Neural cell (in vitro differentiated cells): ENCODE results near the gene USP46. TPM values are rescaled to one million over a fixed set of nuclear protein-coding genes. Genes with fewer than 3 reads are reported as not detected.

ENCODE experiments used
- H2AFZ ChIP-seq: fragments of 200-600, 300-800 bp; sonication (generic), shearing (Covaris generic); 2 replicates; pipeline ENCODE4 v1.6.0; 2014; ENCODE audit warnings: low read depth, mild to moderate bottlenecking, antibody characterized with exemption, low read length, moderate library complexity
- H3F3A ChIP-seq: fragments of 200-600 bp; shearing (Covaris generic); 2 replicates; pipeline ENCODE4 v1.6.1; 2016; ENCODE audit warnings: mild to moderate bottlenecking, moderate library complexity, mixed read lengths, antibody characterized with exemption, low read length; ENCODE audit not compliant: insufficient read depth, poor library complexity, severe bottlenecking
- H3K27ac ChIP-seq: fragments of 200-600, 300-800 bp; sonication (generic), shearing (Covaris generic); 2 replicates; pipeline ENCODE4 v1.5.1; 2014; ENCODE audit warnings: mild to moderate bottlenecking, low read length, moderate library complexity
- H3K27me3 ChIP-seq: fragments of 300-800, 200-600 bp; sonication (generic), shearing (Covaris generic); 2 replicates; pipeline ENCODE4 v1.6.0; 2014; ENCODE audit warnings: mild to moderate bottlenecking, low read depth, low read length, moderate library complexity; ENCODE audit not compliant: insufficient read depth
- H3K36me3 ChIP-seq: fragments of 300-800, 200-600 bp; sonication (generic), shearing (Covaris generic); 2 replicates; pipeline ENCODE4 v1.5.1; 2014; ENCODE audit warnings: mild to moderate bottlenecking, antibody characterized with exemption, low read length, moderate library complexity; ENCODE audit not compliant: insufficient read depth
- H3K4me2 ChIP-seq: fragments of 300-800, 200-600 bp; sonication (generic), shearing (Covaris generic); 2 replicates; pipeline ENCODE4 v1.6.0; 2014; ENCODE audit warnings: mild to moderate bottlenecking, low read length
- H3K4me3 ChIP-seq: fragments of 300-800, 200-600 bp; sonication (generic), shearing (Covaris generic); 2 replicates; pipeline ENCODE4 v1.5.1; 2014; ENCODE audit warnings: mild to moderate bottlenecking, low read length, moderate library complexity
- H3K79me2 ChIP-seq: fragments of 200-600 bp; shearing (Covaris generic); replicated peaks from 2 replicates; pipeline ENCODE4 v1.6.0; 2014; ENCODE audit warnings: mild to moderate bottlenecking, low read length, moderate library complexity; ENCODE audit not compliant: insufficient read depth
- H3K9ac ChIP-seq: fragments of 300-800, 200-600 bp; sonication (generic), shearing (Covaris generic); 2 replicates; pipeline ENCODE4 v1.6.1; 2016; ENCODE audit warnings: mild to moderate bottlenecking, low read length, mixed read lengths
- H3K9me2 ChIP-seq: fragments of 200-600 bp; shearing (Covaris generic); 2 replicates; pipeline ENCODE4 v1.6.1; 2016; ENCODE audit warnings: mild to moderate bottlenecking, low read length, mixed read lengths; ENCODE audit not compliant: insufficient read depth
- H3K9me3 ChIP-seq: fragments of 200-600, 300-800 bp; sonication (generic), shearing (Covaris generic); 2 replicates; pipeline ENCODE4 v1.6.1; 2016; ENCODE audit warnings: mild to moderate bottlenecking, mixed run types, low read length, moderate library complexity, mixed read lengths
- H4K20me1 ChIP-seq: fragments of 200-600 bp; shearing (Covaris generic); 2 replicates; pipeline ENCODE4 v1.6.1; 2016; ENCODE audit warnings: mild to moderate bottlenecking, mixed run types; ENCODE audit not compliant: insufficient read depth
- CTCF ChIP-seq: fragments of 450-650 bp; IDR thresholded peaks from 2 replicates; pipeline ENCODE4 v1.5.1; 2014; ENCODE audit warnings: antibody characterized with exemption, mild to moderate bottlenecking, moderate library complexity; ENCODE audit not compliant: poor library complexity, severe bottlenecking
- EP300 ChIP-seq: fragments of 450-650 bp; conservative IDR thresholded peaks from 2 replicates; pipeline ENCODE4 v1.6.1; 2014; ENCODE audit warnings: antibody characterized with exemption, mild to moderate bottlenecking, moderate library complexity; ENCODE audit not compliant: poor library complexity, severe bottlenecking
- EZH2 ChIP-seq: fragments of 200-600, 300-800 bp; shearing (Covaris generic), sonication (generic); IDR thresholded peaks from 2 replicates; pipeline ENCODE4 v1.6.1; 2014; ENCODE audit warnings: antibody characterized with exemption, low read length, borderline replicate concordance, mild to moderate bottlenecking; ENCODE audit not compliant: insufficient read depth, poor library complexity, severe bottlenecking
- MXI1 ChIP-seq: fragments of 450-650 bp; conservative IDR thresholded peaks from 2 replicates; pipeline ENCODE4 v1.6.1; 2014; ENCODE audit warnings: antibody characterized with exemption, mild to moderate bottlenecking; ENCODE audit not compliant: poor library complexity, severe bottlenecking
- POLR2AphosphoS5 ChIP-seq: IDR thresholded peaks from 2 replicates; pipeline ENCODE4 v1.6.1; 2012
- RAD21 ChIP-seq: fragments of 450-650 bp; conservative IDR thresholded peaks from 2 replicates; pipeline ENCODE4 v1.6.1; 2014; ENCODE audit warnings: antibody characterized with exemption, mild to moderate bottlenecking, moderate library complexity
- SMC3 ChIP-seq: fragments of 450-650 bp; conservative IDR thresholded peaks from 2 replicates; pipeline ENCODE4 v1.6.1; 2014; ENCODE audit warnings: antibody characterized with exemption, mild to moderate bottlenecking, moderate library complexity; ENCODE audit not compliant: poor library complexity
- TAF1 ChIP-seq: IDR thresholded peaks from 2 replicates; pipeline ENCODE4 v1.6.1; 2012; ENCODE audit warnings: low read depth
- polyA plus RNA-seq: library from polyadenylated mRNA; depleted of rRNA; stranded (reverse); fragments of >200 nt; gene quantifications from 2 replicates; pipeline ENCODE4 v1.2.3, GENCODE V29; 2014
- TF ChIP-seq, protein P1 (sequence below): IDR thresholded peaks from 2 replicates; pipeline ENCODE4 v1.6.1; 2012; ENCODE audit warnings: borderline replicate concordance

USP46 gene
- polyA plus RNA-seq, 1 donor from 2014 or later = 14.1 TPM

DNA sequence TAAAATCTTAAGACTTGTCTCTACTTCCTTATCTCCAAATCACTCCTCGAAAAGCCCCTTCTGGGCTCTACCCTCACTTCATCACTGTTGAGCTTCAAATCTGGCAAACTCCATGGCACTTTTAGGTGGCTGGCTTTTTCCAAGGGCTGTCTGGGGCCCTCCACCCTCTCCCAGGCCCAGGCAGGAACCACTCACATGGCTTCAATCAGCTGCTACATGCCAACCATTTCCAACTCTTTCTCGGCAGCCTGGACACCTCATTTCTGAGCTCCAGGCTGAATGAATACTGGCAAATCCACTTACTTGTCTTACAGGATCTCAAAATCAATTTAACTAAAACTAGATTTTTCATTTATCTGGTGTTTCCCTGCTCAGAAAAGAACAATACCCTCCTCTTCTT, 22.0 kb downstream of the USP46 start:
- H3K9ac ChIP-seq = no peak overlapping the region
- TF ChIP-seq POLR2AphosphoS5 = no peak
- TF ChIP-seq CTCF = no peak
- TF ChIP-seq, protein P1, sequence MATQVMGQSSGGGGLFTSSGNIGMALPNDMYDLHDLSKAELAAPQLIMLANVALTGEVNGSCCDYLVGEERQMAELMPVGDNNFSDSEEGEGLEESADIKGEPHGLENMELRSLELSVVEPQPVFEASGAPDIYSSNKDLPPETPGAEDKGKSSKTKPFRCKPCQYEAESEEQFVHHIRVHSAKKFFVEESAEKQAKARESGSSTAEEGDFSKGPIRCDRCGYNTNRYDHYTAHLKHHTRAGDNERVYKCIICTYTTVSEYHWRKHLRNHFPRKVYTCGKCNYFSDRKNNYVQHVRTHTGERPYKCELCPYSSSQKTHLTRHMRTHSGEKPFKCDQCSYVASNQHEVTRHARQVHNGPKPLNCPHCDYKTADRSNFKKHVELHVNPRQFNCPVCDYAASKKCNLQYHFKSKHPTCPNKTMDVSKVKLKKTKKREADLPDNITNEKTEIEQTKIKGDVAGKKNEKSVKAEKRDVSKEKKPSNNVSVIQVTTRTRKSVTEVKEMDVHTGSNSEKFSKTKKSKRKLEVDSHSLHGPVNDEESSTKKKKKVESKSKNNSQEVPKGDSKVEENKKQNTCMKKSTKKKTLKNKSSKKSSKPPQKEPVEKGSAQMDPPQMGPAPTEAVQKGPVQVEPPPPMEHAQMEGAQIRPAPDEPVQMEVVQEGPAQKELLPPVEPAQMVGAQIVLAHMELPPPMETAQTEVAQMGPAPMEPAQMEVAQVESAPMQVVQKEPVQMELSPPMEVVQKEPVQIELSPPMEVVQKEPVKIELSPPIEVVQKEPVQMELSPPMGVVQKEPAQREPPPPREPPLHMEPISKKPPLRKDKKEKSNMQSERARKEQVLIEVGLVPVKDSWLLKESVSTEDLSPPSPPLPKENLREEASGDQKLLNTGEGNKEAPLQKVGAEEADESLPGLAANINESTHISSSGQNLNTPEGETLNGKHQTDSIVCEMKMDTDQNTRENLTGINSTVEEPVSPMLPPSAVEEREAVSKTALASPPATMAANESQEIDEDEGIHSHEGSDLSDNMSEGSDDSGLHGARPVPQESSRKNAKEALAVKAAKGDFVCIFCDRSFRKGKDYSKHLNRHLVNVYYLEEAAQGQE = no peak
- no peak for TF ChIP-seq TAF1
- no peak for TF ChIP-seq RAD21
- no peak for TF ChIP-seq EP300
- no peak for TF ChIP-seq MXI1
- TF ChIP-seq EZH2 = no peak
- no peak for TF ChIP-seq SMC3
- no peak overlapping the region for H2AFZ ChIP-seq
- no peak overlapping the region for H3K4me3 ChIP-seq
- H3K4me2 ChIP-seq = no peak overlapping the region
- H3K9me2 ChIP-seq = no peaks in the 10 kb centered on the region
- no peak overlapping the region for H3K27ac ChIP-seq
- H4K20me1 ChIP-seq = no peaks in the 10 kb centered on the region
- no peaks in the 10 kb centered on the region for H3K9me3 ChIP-seq
- peaks cover 22% of the 10 kb centered on the region for H3K79me2 ChIP-seq
- H3K36me3 ChIP-seq = no peaks in the 10 kb centered on the region
- H3F3A ChIP-seq = no peaks in the 10 kb centered on the region
- H3K27me3 ChIP-seq = no peaks in the 10 kb centered on the region

DNA sequence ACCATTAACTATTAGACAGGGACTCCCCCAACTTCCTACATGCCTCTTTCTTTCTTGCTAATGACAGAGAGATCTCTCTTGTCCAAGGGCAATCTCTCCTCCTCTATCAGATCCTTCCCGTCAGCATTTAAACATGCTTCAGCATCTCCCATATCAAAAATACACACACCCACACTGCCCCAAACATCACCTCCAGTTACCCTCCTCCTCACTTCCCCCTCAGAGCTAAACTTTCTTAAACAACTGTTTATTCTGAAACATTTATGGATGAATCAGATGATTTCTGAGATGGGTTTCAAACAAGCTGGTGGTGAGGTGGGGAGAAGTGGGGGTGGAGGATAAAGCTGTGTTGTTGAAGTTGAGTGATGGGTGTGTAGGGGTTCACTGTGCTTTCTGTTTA, 23.5 kb downstream of the USP46 start:
- peaks cover 16% of the 10 kb centered on the region for H3K79me2 ChIP-seq
- TF ChIP-seq POLR2AphosphoS5 = no peak
- no peak for TF ChIP-seq RAD21
- no peak for TF ChIP-seq MXI1
- TF ChIP-seq SMC3 = no peak
- H3K4me3 ChIP-seq = no peak overlapping the region
- H3K27me3 ChIP-seq = no peaks in the 10 kb centered on the region
- H3K9me2 ChIP-seq = no peaks in the 10 kb centered on the region
- no peaks in the 10 kb centered on the region for H3F3A ChIP-seq
- H3K4me2 ChIP-seq = no peak overlapping the region
- no peak overlapping the region for H3K27ac ChIP-seq
- no peaks in the 10 kb centered on the region for H3K36me3 ChIP-seq
- no peak overlapping the region for H3K9ac ChIP-seq
- H2AFZ ChIP-seq = no peak overlapping the region
- no peaks in the 10 kb centered on the region for H3K9me3 ChIP-seq
- H4K20me1 ChIP-seq = no peaks in the 10 kb centered on the region

DNA sequence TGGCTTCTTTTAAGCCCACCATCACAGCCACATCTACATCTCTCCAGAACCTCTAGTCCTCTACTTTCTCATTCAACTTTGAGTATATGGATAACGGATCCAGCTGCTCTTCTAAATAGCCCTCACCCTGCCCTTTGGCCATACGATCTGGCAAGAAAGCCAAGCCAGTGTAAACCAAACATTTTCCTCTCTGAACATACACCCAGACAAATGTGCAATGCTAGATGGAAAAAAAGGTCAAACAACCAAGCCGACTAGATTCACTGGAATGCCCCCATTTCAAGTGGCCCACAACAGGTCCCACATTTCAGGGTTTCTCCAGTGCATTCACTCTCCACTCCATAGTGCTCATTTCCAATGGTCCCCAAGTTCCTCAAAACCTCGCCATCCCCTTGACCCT, 24.0 kb downstream of the USP46 start:
- Histone ChIP-seq H3F3A (no peaks in the 10 kb centered on the region), H4K20me1 (no peaks in the 10 kb centered on the region), H3K27me3 (no peaks in the 10 kb centered on the region), H3K27ac (no peak overlapping the region), H3K9me2 (no peaks in the 10 kb centered on the region), H3K79me2 (peaks cover 14% of the 10 kb centered on the region), H2AFZ (no peak overlapping the region), H3K36me3 (no peaks in the 10 kb centered on the region), H3K9me3 (no peaks in the 10 kb centered on the region), H3K4me2 (no peak overlapping the region), H3K9ac (no peak overlapping the region), H3K4me3 (no peak overlapping the region)
- TF ChIP-seq EP300 = no peak
- no peak for TF ChIP-seq CTCF
